Chondrocyte (in vitro differentiated cells): ENCODE data around the gene BOD1L1. TPM values are rescaled to one million over a fixed set of nuclear protein-coding genes. Genes with fewer than 3 reads are reported as not detected.
A peak's percentile ranks its signal among the peaks of the same experiment; 100 is the strongest.

ENCODE experiments used
- DNase-seq: peaks from one replicate; pipeline ENCODE4 v3.0.0; 2021; ENCODE audit warnings: mixed read lengths, low spot score
- H3K27ac Mint-ChIP-seq: one replicate; pipeline ENCODE4 v1.8.0; 2021; ENCODE audit warnings: mild to moderate bottlenecking, moderate library complexity, mixed read lengths; ENCODE audit not compliant: unreplicated experiment
- H3K27me3 Mint-ChIP-seq: 2 replicates; pipeline ENCODE4 v1.8.0; 2021; ENCODE audit warnings: low read depth, mixed read lengths
- H3K36me3 Mint-ChIP-seq: 2 replicates; pipeline ENCODE4 v1.8.0; 2021; ENCODE audit warnings: low read depth, mixed read lengths
- H3K4me1 Mint-ChIP-seq: 2 replicates; pipeline ENCODE4 v1.8.0; 2021; ENCODE audit warnings: low read depth, mild to moderate bottlenecking, mixed read lengths
- H3K4me3 Mint-ChIP-seq: one replicate; pipeline ENCODE4 v1.8.0; 2021; ENCODE audit warnings: mild to moderate bottlenecking, moderate library complexity, mixed read lengths; ENCODE audit not compliant: unreplicated experiment
- H3K9me3 Mint-ChIP-seq: 2 replicates; pipeline ENCODE4 v1.8.0; 2021; ENCODE audit warnings: low read depth, mixed read lengths
- CTCF ChIP-seq: fragments of 200-600 bp; sonication (generic); IDR thresholded peaks from 2 replicates; pipeline ENCODE4 v1.5.0; 2021; ENCODE audit warnings: antibody characterized with exemption, mild to moderate bottlenecking, moderate library complexity
- long read RNA-seq: library from polyadenylated mRNA; stranded (forward); transcript quantifications from one replicate; pipeline ENCODE4 v2.0.0, GENCODE V29; 2021
- total RNA-seq: library from RNA; stranded (reverse); gene quantifications from 3 replicates; pipeline ENCODE4 v1.2.1, GENCODE V29; 2021

BOD1L1 gene
- total RNA-seq, result 31.7 to 35.8 TPM (median 35.0 TPM) in 3 replicates
- long read RNA-seq, partial matches to known transcripts, result 18 of 20 reads
- long read RNA-seq, other reads (novel, unspliced or antisense), result 2 of 20 reads

- no peaks in the 10 kb centered on the region for H3K27me3 Mint-ChIP-seq
- peak within 1 kb of the TSS; percentile 97 for H3K27ac Mint-ChIP-seq
- H3K9me3 Mint-ChIP-seq, result no peaks in the 10 kb centered on the region
- no peak for DNase-seq
- peak; percentile 76 for TF ChIP-seq CTCF
- H3K4me3 Mint-ChIP-seq, result peak within 1 kb of the TSS; percentile 87
- no peaks in the 10 kb centered on the region for H3K36me3 Mint-ChIP-seq
- H3K4me1 Mint-ChIP-seq, result peaks cover 30% of the 10 kb centered on the region
Observed at GRCh38 chr4:13627606-13628311, at the start of gene BOD1L1. TSS of gene BOD1L1 (minus strand) at chr4:13627725. CDS start at chr4:13627587, 138 bp downstream.

- Mint-ChIP-seq H3K4me3 (no peak overlapping the region), H3K36me3 (no peaks in the 10 kb centered on the region), H3K4me1 (no peaks in the 10 kb centered on the region), H3K27me3 (peaks cover 2% of the 10 kb centered on the region), H3K27ac (no peak overlapping the region), H3K9me3 (peaks cover 30% of the 10 kb centered on the region)
- DNase-seq, result no peak
- TF ChIP-seq CTCF, result no peak
Observed at GRCh38 chr4:13674971-13675370, 47.4 kb upstream of the BOD1L1 start.

- peaks cover 24% of the 10 kb centered on the region for H3K9me3 Mint-ChIP-seq
- no peak for DNase-seq
- no peak for TF ChIP-seq CTCF
- H3K4me1 Mint-ChIP-seq, result no peaks in the 10 kb centered on the region
- H3K4me3 Mint-ChIP-seq, result no peak overlapping the region
- H3K27ac Mint-ChIP-seq, result no peak overlapping the region
- H3K27me3 Mint-ChIP-seq, result peaks cover 2% of the 10 kb centered on the region
- H3K36me3 Mint-ChIP-seq, result no peaks in the 10 kb centered on the region
Observed at GRCh38 chr4:13673167-13673566, 45.6 kb upstream of the BOD1L1 start.

DNA sequence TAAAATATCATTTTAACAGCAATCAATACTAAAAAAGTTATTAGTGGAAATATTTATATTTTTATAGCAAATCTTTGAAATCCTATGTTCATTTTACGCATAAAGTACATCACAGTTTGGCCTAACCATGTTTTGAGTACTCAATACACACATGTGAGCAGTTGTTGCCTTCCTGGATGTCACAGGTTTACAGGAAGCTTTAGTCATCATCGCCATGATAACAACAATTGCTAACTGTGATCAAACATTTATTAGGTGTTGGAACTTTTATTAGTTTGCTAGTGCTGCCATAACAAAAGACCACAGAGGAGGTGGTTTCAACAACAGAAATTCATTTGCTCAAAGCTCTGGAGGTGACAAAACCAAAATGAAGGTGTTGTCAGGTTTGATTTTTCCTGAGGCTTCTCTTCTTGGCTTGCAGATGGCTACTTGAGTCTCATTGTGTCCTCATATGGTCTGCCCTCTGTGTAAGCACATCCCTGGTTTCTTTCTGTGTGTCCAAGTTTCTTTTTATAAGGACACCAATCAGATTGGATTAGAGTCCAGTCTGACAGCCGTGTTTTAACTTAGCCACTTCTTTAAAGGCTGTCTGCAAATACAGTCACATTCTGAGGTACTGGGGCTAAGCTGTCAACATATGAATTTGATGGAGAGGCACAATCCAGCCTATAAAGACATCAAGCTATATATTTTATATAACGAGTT, 43.1 kb upstream of the BOD1L1 start:
- H3K27ac Mint-ChIP-seq, result no peak overlapping the region
- peaks cover 3% of the 10 kb centered on the region for H3K27me3 Mint-ChIP-seq
- H3K9me3 Mint-ChIP-seq, result peaks cover 19% of the 10 kb centered on the region
- no peak for DNase-seq
- H3K4me1 Mint-ChIP-seq, result no peaks in the 10 kb centered on the region
- TF ChIP-seq CTCF, result no peak
- no peaks in the 10 kb centered on the region for H3K36me3 Mint-ChIP-seq
- no peak overlapping the region for H3K4me3 Mint-ChIP-seq
